COR-L47 (cell line): ENCODE data around the gene IQSEC3.

Source experiments
- DNase-seq: peaks from one replicate; lab custom pipeline; 2025; lab: John Stamatoyannopoulos, UW

IQSEC3 gene

DNA sequence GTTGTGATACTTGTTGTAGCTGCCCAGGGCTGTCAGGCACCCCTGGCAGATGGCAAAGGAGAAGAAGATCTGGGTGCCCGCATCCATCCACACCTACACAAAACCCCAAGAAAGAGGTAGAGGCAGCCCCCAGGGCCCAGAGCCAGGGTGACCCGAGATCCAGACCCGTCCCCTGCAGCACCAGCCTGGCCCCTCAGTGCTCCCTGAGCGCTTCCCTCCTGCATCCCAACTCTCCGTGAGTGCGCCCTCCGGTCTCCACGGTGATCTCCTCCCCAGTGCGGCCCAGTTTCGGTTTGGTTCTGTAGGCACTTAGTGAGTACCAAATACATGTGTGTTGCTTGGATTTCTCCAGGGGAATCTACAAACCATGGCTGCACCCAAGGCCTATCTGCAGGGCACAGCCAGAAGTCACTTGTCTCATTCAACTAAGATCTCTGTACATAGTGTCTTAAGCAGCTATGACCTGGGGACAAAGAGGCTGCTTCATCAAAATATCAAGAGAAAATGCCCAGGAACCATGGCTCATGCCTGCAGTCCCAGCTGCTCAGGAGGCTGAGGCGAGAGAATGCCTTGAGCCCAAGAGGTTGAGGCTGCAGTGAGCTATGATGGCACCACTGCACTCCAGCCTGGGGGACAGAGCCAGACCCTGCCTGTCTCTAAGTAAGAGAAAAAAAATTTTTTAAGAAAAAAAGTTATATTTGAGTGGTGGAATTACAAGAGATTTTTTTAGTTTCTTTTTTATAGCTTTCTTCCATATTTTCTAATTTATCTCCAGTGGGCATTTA lies 131.5 kb downstream of the IQSEC3 start:
- no peak for DNase-seq

DNA sequence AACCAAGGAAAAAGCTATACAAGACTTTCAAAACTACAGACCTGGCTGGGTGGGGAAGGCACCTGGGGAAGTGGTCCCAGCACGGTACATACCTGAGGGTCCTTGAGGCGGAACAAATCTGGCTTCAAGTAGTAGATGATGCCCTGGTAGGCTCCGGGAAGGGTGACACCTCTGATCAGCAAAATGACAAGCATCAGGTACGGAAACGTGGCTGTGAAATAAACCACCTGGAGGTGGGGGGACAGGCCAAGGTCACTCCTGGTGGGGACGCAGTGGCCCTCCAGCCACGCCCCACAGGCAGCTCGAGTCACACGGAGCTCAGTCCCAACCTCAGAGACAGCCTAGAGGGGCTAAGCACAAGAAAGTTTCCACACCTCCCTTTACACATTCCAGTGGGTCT lies 132.1 kb downstream of the IQSEC3 start:
- no peak for DNase-seq

DNA sequence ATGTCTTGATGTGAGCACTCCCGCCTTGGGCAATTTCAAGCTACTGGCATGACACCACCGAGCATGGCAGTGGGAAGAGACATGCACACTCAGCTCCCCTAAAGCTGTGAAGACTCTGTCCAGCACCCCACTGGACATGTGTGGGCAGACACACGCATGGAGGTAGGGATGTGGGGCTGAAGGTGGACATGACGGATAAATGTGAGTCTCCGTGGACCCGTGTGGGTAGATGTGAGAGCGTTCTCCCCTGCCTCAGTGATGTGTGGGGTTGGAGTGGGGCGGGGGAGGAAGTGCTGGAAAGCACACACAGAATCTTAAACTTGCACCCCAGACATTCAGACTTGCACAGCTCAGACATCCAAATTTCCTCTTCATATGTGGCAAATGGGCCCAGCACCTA lies 134.8 kb downstream of the IQSEC3 start:
- DNase-seq = no peak

GRCh38 chr12:202081-202731 lies 135.6 kb downstream of the IQSEC3 start:
- DNase-seq = peak; percentile 91

GRCh38 chr12:203074-203461 lies 136.5 kb downstream of the IQSEC3 start:
- no peak for DNase-seq

DNA sequence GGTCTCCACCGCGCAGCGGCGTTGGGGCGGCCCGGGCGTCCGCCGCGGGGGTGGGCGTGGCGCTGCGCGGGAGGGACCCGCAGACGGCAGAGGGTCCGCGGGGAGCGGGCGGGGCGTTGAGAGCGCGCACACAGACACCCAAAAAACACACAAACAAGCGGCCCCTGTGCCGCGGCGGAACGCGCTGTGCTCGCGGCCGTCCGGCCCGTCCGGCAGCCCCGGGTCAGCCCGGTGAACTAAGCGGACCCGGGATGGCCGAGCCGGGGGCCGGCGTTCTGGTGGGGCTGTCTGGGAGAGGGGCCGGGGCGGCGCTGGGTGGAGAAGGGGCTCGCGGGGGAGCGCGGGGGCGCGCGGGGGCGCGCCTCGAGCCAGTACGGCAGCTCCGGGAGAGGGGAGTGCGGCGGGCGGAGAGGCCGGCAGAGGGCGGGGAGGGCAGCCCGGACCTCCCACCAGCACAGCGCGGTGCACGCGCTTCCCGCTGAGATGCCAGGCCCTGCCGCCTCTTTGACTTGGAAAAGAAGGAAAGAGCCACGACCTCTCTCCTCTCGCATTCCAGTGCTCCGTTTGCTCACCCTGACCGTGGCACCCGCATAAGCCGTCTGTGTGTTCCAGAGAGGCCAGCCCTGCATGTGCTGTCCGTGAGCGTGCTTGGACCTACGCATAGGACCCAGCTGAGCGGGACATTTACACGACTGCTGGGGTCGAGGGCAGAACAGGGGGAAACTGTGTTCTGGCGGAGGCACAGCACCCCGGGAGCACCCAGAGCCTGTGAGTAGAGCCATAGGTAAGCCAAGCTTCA lies 137.1 kb downstream of the IQSEC3 start:
- DNase-seq = no peak

GRCh38 chr12:204261-204678 lies 137.7 kb downstream of the IQSEC3 start:
- DNase-seq = no peak

DNA sequence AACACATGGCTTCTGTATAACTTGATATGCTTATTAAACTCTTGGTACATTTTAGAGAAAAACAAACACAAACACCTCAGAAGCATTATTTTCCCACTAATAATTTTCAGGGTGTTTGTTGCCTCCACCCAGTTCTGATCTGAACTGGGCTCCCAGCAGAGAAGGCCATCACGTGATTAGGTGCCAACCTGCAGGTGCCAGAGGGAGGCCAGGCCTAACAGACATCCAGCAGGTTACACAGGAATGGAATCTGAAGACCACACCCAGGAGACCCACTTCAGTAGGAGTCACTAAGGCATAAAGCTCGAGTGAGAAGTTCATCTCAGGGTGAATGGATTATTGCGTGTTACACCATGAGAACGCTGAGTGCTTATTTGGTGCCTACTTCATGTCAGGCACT lies 138.5 kb downstream of the IQSEC3 start:
- DNase-seq = no peak

DNA sequence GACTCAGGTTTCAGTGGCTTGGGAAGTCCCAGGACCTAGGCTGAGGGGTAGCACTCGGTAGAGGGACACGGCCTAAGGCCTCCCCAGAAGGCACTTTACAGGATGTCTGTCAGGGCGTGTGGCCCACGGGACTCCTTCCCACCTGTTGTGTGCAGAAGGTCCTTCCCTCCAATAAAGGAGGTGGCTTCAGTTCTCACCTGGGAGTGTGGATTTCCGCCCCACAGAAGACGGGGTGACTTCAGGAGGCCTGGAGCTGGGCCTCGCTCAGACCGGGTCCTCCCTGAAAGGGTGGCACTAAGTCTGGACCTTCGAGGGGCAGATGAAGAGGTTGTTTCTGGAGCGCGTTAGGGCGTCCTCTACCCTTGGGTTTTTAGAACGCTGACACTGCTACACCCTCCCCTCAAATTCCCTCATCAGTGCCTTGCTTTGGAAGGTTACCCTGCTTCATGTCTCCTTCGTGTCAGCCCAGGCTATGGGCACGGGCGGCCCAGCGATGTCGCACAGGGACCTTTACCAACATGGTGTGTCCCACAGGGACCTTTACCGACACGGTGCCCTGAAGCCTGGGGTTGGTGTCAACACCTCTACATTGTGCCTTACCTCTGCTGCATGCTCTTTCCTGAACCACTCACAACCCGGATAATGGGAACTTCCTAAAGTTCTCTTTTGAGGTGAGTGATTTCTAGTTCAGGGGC lies 140.3 kb downstream of the IQSEC3 start:
- DNase-seq = no peak

DNA sequence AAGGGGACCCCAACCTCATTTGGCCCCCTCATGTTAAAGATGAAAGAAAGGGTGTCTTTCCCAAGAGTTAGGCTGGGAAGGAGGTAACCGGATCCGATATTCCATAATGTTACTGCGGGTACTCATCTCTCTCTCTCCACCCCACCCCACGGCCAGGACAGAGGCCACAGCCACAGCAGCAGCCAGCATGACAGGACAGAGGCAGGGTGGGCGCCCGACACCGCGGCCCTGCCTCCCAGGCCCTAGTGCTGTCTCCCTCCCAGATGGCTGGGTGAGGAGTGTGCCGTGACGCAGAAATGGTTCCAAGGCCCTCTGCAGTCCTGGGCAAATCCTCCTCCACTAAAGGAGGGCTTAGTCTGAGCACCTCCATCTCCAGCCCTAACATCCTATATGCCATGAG lies 141.2 kb downstream of the IQSEC3 start:
- no peak for DNase-seq

- DNase-seq = no peak
Measured at GRCh38 chr12:208813-209212, 142.2 kb downstream of the IQSEC3 start.

GRCh38 chr12:209246-209645 lies 142.7 kb downstream of the IQSEC3 start:
- DNase-seq = no peak

DNA sequence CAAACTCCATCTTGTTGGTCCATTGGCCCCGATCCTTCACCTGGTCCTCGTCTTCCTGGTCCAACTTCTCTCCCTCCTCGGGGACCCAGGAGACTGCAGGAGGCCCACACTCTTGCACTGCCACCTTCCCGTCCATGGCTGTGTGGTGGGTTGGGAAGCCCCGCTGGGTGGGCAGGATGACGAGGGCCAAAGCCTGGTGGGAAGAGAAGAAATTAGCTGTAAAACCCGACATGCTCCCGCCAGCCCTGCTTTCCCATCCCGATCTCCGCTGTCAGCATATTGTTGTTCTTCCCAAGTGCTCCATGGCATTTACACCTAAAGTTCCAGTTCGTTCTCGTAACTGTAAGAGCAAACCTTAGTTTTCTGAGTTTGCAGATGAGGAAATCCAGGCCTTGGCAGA lies 143.3 kb downstream of the IQSEC3 start:
- DNase-seq = no peak

DNA sequence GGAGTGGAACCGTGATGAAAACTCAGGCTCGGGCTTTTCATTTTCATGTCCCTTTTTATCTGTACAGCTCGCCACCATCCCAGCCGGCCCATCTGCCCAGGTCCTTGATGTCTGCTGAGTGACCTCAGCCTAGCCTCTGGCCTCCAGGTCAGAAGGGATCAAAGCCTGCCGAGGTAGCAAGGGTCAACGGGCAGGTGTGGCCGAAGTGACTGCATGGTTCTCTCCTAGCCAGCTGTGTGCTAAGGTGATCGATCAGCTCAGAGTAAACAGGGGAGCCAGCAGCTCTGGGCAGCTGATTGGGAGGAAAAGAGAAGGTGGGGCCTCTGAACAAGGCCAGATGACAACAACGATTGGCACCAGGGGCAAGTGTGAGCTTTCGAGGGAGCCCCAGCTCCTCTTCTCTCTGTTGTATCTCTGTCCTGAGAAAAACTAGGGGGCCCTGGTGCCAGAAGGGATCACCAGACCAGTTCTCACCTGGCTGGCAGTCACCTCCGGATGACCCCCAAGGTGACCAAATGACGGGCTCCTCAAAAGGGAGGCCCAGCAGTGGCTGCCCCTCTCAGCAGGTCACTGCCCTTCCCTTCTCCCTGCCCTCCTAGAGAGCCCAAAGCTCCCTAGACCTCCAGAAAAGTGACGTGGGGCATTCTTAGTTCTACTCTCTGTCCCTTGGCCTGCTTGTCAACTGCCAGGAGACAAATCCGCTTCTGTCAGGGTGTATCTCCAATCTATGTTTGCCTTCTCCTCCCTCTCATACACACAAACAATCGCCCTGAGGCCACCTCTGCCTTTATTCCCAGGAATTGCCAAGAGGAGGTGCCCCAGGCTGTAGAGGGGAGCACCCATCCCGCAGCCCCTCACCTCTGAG lies 143.9 kb downstream of the IQSEC3 start:
- DNase-seq = no peak

DNA sequence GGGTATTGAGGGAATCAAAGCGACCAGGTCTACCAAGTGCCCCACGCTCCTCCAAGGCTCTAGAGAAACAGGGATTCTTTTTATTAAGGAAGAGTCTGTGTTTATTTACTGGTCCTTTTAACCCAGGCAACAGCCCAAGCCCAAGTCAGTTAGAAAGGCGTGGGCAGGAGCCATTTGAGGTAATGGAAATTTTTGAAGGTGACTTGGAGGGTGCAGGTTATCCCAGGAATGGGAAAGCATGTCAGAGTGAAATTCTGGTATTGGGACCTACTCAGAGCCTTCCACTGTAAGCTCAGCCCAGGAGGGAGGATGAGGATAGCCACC lies 144.5 kb downstream of the IQSEC3 start:
- DNase-seq = no peak

- DNase-seq = no peak
Measured at GRCh38 chr12:211639-212414, 145.3 kb downstream of the IQSEC3 start.

- no peak for DNase-seq
Measured at GRCh38 chr12:212415-212714, 145.8 kb downstream of the IQSEC3 start.

- DNase-seq = no peak
Measured at GRCh38 chr12:212715-213526, 146.4 kb downstream of the IQSEC3 start.

GRCh38 chr12:213527-213932 lies 147.0 kb downstream of the IQSEC3 start:
- no peak for DNase-seq
